Adrenal gland (tissue), 12 donors: ENCODE measurements around the gene TMED4. TPM values are rescaled to one million over a fixed set of nuclear protein-coding genes. Genes with fewer than 3 reads are reported as not detected.

Source experiments
- DNase-seq, 7 donors: peaks; one replicate each; pipeline ENCODE4 v3.0.0-alpha.2; 2019 to 2020
- H3K27ac ChIP-seq, 5 donors: fragments of 200-600 bp; sonication (generic) in 4 of 5; 1 replicate in 3 of 5; 2 replicates in 2 of 5; pipeline versions ENCODE4 v1.5.1 to v1.8.0; 2016 to 2020; ENCODE audit warnings: mild to moderate bottlenecking in 1 of 5
- H3K27me3 ChIP-seq: fragments of 200-600 bp; 2 replicates; pipeline ENCODE4 v1.8.0; 2021
- H3K36me3 ChIP-seq, 2 donors: fragments of 200-600 bp; replicated peaks in 1 of 2; 1 replicate in 1 of 2; 2 replicates in 1 of 2; pipeline versions ENCODE4 v1.5.1 to v1.8.0; 2018 to 2022
- H3K4me1 ChIP-seq, 2 donors: fragments of 200-600 bp; replicated peaks in 1 of 2; 1 replicate in 1 of 2; 2 replicates in 1 of 2; pipeline versions ENCODE4 v1.5.1 to v1.8.0; 2018 to 2021
- H3K4me3 ChIP-seq, 4 donors: fragments of 200-600 bp; sonication (generic) in 3 of 4; one replicate each; pipeline ENCODE4 v1.5.1; 2016 to 2018
- H3K9me3 ChIP-seq, 3 donors: fragments of 200-600 bp; sonication (generic) in 1 of 3; replicated peaks in 1 of 3; 1 replicate in 2 of 3; 2 replicates in 1 of 3; pipeline versions ENCODE4 v1.5.1 to v1.8.0; 2016 to 2021
- CTCF ChIP-seq, 6 experiments: fragments of 450-650 bp in 4 of 6; fragments of 200-600 bp in 2 of 6; sonication (generic) in 1 of 6; IDR thresholded peaks; 1 replicate in 5 of 6; 2 replicates in 1 of 6; pipeline versions ENCODE4 v1.5.1 to v1.8.0; 2016 to 2021; ENCODE audit warnings: antibody characterized with exemption in 6 of 6, mild to moderate bottlenecking in 2 of 6, moderate library complexity in 1 of 6
- POLR2A ChIP-seq, 2 donors: fragments of 450-650 bp; IDR thresholded peaks; one replicate each; pipeline ENCODE4 v1.6.1; 2017; ENCODE audit warnings: antibody characterized with exemption in 2 of 2, mild to moderate bottlenecking in 2 of 2, moderate library complexity in 1 of 2
- WGBS, 4 donors: extraction: QIAGEN DNeasy Blood & Tissue Kit in 2 of 4; methylation state at CpG; one replicate each; pipeline versions ENCODE4 v1.1.5 to v1.1.7; 2013 to 2017; 5-methylcytosine and 5-hydroxymethylcytosine counted together
- intact Hi-C, 2 donors: fragments of 100-400 bp; cut with DNase I; formaldehyde crosslinking; loops; one replicate each; pipeline versions ENCODE4 v1.14.1 to v1.15.0; 2022 to 2023
- polyA plus RNA-seq, 3 donors: library from polyadenylated mRNA; stranded (reverse); fragments of 200-250 nt in 2 of 3; fragments of 350-450 nt in 1 of 3; fragmentation: Illumina TruSeq in 1 of 3; extraction: RNeasy Lipid Tissue Mini Kit (QIAGEN cat#74804) in 1 of 3; gene quantifications; one replicate each; pipeline ENCODE4 v1.2.3, GENCODE V29; 2013 to 2014
- total RNA-seq, 9 donors: library from RNA; depleted of rRNA in 4 of 9; stranded (reverse); fragments of >200 nt in 4 of 9; fragments of 120-200 nt in 1 of 9; fragmentation: NEBNext Ultra II Directional in 1 of 9; extraction: Animal tissue kit (Norgen Biotek cat#: 25700) in 1 of 9; gene quantifications; one replicate each; pipeline versions ENCODE4 v1.1.0 to v1.2.4, GENCODE V29; 2013 to 2023
- donor health status: healthy with polysubstance abuse.
- donor health status: Bipolar disorder and iron deficiency.
- donor health status: DM: yes; HTN: yes; CAD: no.
- donor health status: DM: no; HTN: no; CAD: no.
- donor health status: DM: no; HTN: no; CAD: no.
- donor health status: DM: yes; HTN: yes; CAD: no.

The TMED4 gene
- total and polyA plus RNA-seq, 12 donors: 45.2 to 189 (median 112) TPM

DNA sequence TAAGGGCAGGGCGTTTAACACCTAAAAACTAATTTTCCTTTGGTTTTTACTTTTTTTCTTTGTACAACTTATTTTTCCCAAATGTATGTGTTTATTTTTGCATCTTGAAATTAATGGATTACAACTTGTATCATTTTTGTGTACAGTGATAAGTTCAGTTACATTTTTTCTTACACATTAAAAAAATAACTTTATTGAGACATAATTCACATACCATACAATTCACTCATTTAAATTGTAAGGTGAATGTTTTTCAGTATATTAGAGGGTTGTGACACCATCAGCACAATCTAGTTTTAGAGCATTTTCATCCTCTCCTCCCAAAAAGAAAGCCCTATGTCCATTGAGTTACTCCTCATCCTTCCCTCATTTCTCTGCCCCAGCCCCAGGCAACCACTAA lies 36.0 kb upstream of the TMED4 start:
- TF ChIP-seq CTCF (IDR thresholded peaks at IDR 0.05) (no peak), POLR2A (IDR thresholded peaks at IDR 0.05) (no peak)
- peaks cover 33 to 49% of the 10 kb centered on the region in 2 donors for H3K4me1 ChIP-seq
- intact Hi-C loops: no loop called here
- no peaks in the 10 kb centered on the region for H3K36me3 ChIP-seq
- H3K9me3 ChIP-seq: no peaks in the 10 kb centered on the region
- H3K27me3 ChIP-seq: no peaks in the 10 kb centered on the region
- H3K4me3 ChIP-seq: no peak overlapping the region
- no peak for DNase-seq
- H3K27ac ChIP-seq: peak overlapping the region in 2 of 5 donors; percentile 43 to 61
- WGBS, 4 donors: 81 to 96% (median 88%) methylated on average over 1 of the region's 1 CpG

GRCh38 chr7:44617225-44617890 lies 35.3 kb upstream of the TMED4 start:
- no peak for DNase-seq
- intact Hi-C loops: no loop called here
- Histone ChIP-seq H3K36me3 (no peaks in the 10 kb centered on the region), H3K4me3 (no peak overlapping the region), H3K27ac (peak overlapping the region in 3 of 5 donors; percentile 43 to 61 (median 56)), H3K4me1 (peaks cover 26 to 42% of the 10 kb centered on the region in 2 donors), H3K9me3 (no peaks in the 10 kb centered on the region), H3K27me3 (no peaks in the 10 kb centered on the region)
- 45 to 80% (median 76%) methylated on average over 2 of the region's 2 CpGs for WGBS, 4 donors
- no peak for TF ChIP-seq CTCF (IDR thresholded peaks at IDR 0.05)
- no peak for TF ChIP-seq POLR2A (IDR thresholded peaks at IDR 0.05)

GRCh38 chr7:44616545-44616944 lies 34.5 kb upstream of the TMED4 start:
- no peak overlapping the region for H3K4me3 ChIP-seq
- TF ChIP-seq POLR2A (IDR thresholded peaks at IDR 0.05) (no peak), CTCF (IDR thresholded peaks at IDR 0.05) (no peak)
- intact Hi-C loops: no loop called here
- H3K27me3 ChIP-seq: no peaks in the 10 kb centered on the region
- peaks cover 18 to 34% of the 10 kb centered on the region in 2 donors for H3K4me1 ChIP-seq
- no peaks in the 10 kb centered on the region for H3K36me3 ChIP-seq
- no peak overlapping the region for H3K27ac ChIP-seq
- no peak for DNase-seq
- 88% methylated on average over 12 of the region's 12 CpGs for WGBS, 4 donors
- no peaks in the 10 kb centered on the region for H3K9me3 ChIP-seq

GRCh38 chr7:44615793-44616192 lies 33.8 kb upstream of the TMED4 start:
- Histone ChIP-seq H3K4me3 (no peak overlapping the region), H3K9me3 (no peaks in the 10 kb centered on the region), H3K27ac (peak overlapping the region in 1 of 5 donors; percentile 43), H3K4me1 (peaks cover 12 to 27% of the 10 kb centered on the region in 2 donors), H3K27me3 (no peaks in the 10 kb centered on the region), H3K36me3 (no peaks in the 10 kb centered on the region)
- DNase-seq: no peak
- TF ChIP-seq POLR2A (IDR thresholded peaks at IDR 0.05) (no peak), CTCF (IDR thresholded peaks at IDR 0.05) (no peak)
- WGBS, 4 donors: 80 to 89% (median 87%) methylated on average over 5 of the region's 5 CpGs
- intact Hi-C loops: no loop called here
